Skeletal muscle satellite cell (primary cell): ENCODE measurements around the gene NAV3.

ENCODE experiments used
- H3K27me3 ChIP-seq: 2 replicates; pipeline ENCODE4 v1.7.0; 2013; ENCODE audit warnings: low read length; ENCODE audit not compliant: control insufficient read depth, insufficient read depth
- H3K36me3 ChIP-seq: 2 replicates; pipeline ENCODE4 v1.7.0; 2013; ENCODE audit warnings: mild to moderate bottlenecking, control low read depth, low read length; ENCODE audit not compliant: insufficient read depth
- H3K4me1 ChIP-seq: 2 replicates; pipeline ENCODE4 v1.7.0; 2013; ENCODE audit warnings: low read length; ENCODE audit not compliant: control insufficient read depth, insufficient read depth
- H3K4me2 ChIP-seq: 2 replicates; pipeline ENCODE4 v1.7.0; 2013; ENCODE audit warnings: mild to moderate bottlenecking, low read length
- H3K4me3 ChIP-seq: 2 replicates; pipeline ENCODE4 v1.7.0; 2013; ENCODE audit warnings: low read length
- H3K9ac ChIP-seq: 2 replicates; pipeline ENCODE4 v1.7.0; 2013; ENCODE audit warnings: mild to moderate bottlenecking, low read depth, low read length, moderate library complexity
- H3K9me3 ChIP-seq: replicated peaks from 2 replicates; pipeline ENCODE4 v1.7.0; 2013; ENCODE audit warnings: mild to moderate bottlenecking, control low read depth, low read length

The NAV3 gene

GRCh38 chr12:78204926-78205325 lies 374.2 kb downstream of the NAV3 start:
- Histone ChIP-seq H3K27me3 (no peaks in the 10 kb centered on the region), H3K4me1 (peaks cover 26% of the 10 kb centered on the region), H3K9ac (no peak overlapping the region), H3K4me2 (no peak overlapping the region), H3K36me3 (peaks cover 49% of the 10 kb centered on the region), H3K4me3 (no peak overlapping the region), H3K9me3 (no peaks in the 10 kb centered on the region)

GRCh38 chr12:78208092-78208491 lies 377.4 kb downstream of the NAV3 start:
- no peaks in the 10 kb centered on the region for H3K9me3 ChIP-seq
- H3K36me3 ChIP-seq, result peaks cover 51% of the 10 kb centered on the region
- H3K27me3 ChIP-seq, result no peaks in the 10 kb centered on the region
- H3K4me1 ChIP-seq, result peaks cover 47% of the 10 kb centered on the region
- H3K9ac ChIP-seq, result no peak overlapping the region
- no peak overlapping the region for H3K4me3 ChIP-seq
- no peak overlapping the region for H3K4me2 ChIP-seq

- peaks cover 41% of the 10 kb centered on the region for H3K36me3 ChIP-seq
- H3K4me3 ChIP-seq, result no peak overlapping the region
- no peaks in the 10 kb centered on the region for H3K27me3 ChIP-seq
- H3K9ac ChIP-seq, result peak overlapping the region; percentile 0
- peaks cover 43% of the 10 kb centered on the region for H3K4me1 ChIP-seq
- no peaks in the 10 kb centered on the region for H3K9me3 ChIP-seq
- H3K4me2 ChIP-seq, result no peak overlapping the region
These were observed 379.3 kb downstream of the NAV3 start for GRCh38 chr12:78209846-78210505.

- Histone ChIP-seq H3K4me3 (no peak overlapping the region), H3K27me3 (no peaks in the 10 kb centered on the region), H3K4me2 (no peak overlapping the region), H3K4me1 (peaks cover 43% of the 10 kb centered on the region), H3K9ac (no peak overlapping the region), H3K36me3 (peaks cover 39% of the 10 kb centered on the region), H3K9me3 (no peaks in the 10 kb centered on the region)
These were observed 379.8 kb downstream of the NAV3 start for GRCh38 chr12:78210506-78210860.

- no peak overlapping the region for H3K4me2 ChIP-seq
- H3K4me1 ChIP-seq, result peaks cover 40% of the 10 kb centered on the region
- no peaks in the 10 kb centered on the region for H3K9me3 ChIP-seq
- H3K27me3 ChIP-seq, result no peaks in the 10 kb centered on the region
- peak overlapping the region; percentile 13 for H3K9ac ChIP-seq
- peaks cover 38% of the 10 kb centered on the region for H3K36me3 ChIP-seq
- no peak overlapping the region for H3K4me3 ChIP-seq
These were observed 380.2 kb downstream of the NAV3 start for GRCh38 chr12:78210894-78211302.

- H3K27me3 ChIP-seq, result no peaks in the 10 kb centered on the region
- no peaks in the 10 kb centered on the region for H3K36me3 ChIP-seq
- H3K9me3 ChIP-seq, result no peaks in the 10 kb centered on the region
- no peak overlapping the region for H3K4me3 ChIP-seq
- H3K4me1 ChIP-seq, result no peaks in the 10 kb centered on the region
- H3K4me2 ChIP-seq, result no peak overlapping the region
- H3K9ac ChIP-seq, result no peak overlapping the region
These were observed 390.1 kb downstream of the NAV3 start for GRCh38 chr12:78220811-78221210.

- Histone ChIP-seq H3K4me3 (no peak overlapping the region), H3K4me1 (no peaks in the 10 kb centered on the region), H3K36me3 (no peaks in the 10 kb centered on the region), H3K9me3 (peaks cover 4% of the 10 kb centered on the region), H3K9ac (no peak overlapping the region), H3K4me2 (no peak overlapping the region), H3K27me3 (no peaks in the 10 kb centered on the region)
These were observed 393.5 kb downstream of the NAV3 start for GRCh38 chr12:78224154-78224553.

GRCh38 chr12:78226763-78227162 lies 396.1 kb downstream of the NAV3 start:
- H3K27me3 ChIP-seq, result no peaks in the 10 kb centered on the region
- H3K9ac ChIP-seq, result no peak overlapping the region
- H3K4me1 ChIP-seq, result no peaks in the 10 kb centered on the region
- H3K9me3 ChIP-seq, result peaks cover 4% of the 10 kb centered on the region
- H3K4me3 ChIP-seq, result no peak overlapping the region
- no peaks in the 10 kb centered on the region for H3K36me3 ChIP-seq
- no peak overlapping the region for H3K4me2 ChIP-seq

- no peaks in the 10 kb centered on the region for H3K4me1 ChIP-seq
- H3K4me2 ChIP-seq, result no peak overlapping the region
- H3K36me3 ChIP-seq, result no peaks in the 10 kb centered on the region
- peaks cover 4% of the 10 kb centered on the region for H3K9me3 ChIP-seq
- no peaks in the 10 kb centered on the region for H3K27me3 ChIP-seq
- no peak overlapping the region for H3K4me3 ChIP-seq
- H3K9ac ChIP-seq, result no peak overlapping the region
These were observed 399.0 kb downstream of the NAV3 start for GRCh38 chr12:78229591-78230101.

GRCh38 chr12:78232756-78233155 lies 402.1 kb downstream of the NAV3 start:
- H3K9ac ChIP-seq, result no peak overlapping the region
- H3K27me3 ChIP-seq, result no peaks in the 10 kb centered on the region
- H3K36me3 ChIP-seq, result no peaks in the 10 kb centered on the region
- no peak overlapping the region for H3K4me3 ChIP-seq
- H3K4me1 ChIP-seq, result no peaks in the 10 kb centered on the region
- H3K4me2 ChIP-seq, result no peak overlapping the region
- peaks cover under 1% of the 10 kb centered on the region for H3K9me3 ChIP-seq

GRCh38 chr12:78236264-78236663 lies 405.6 kb downstream of the NAV3 start:
- no peak overlapping the region for H3K4me3 ChIP-seq
- H3K9me3 ChIP-seq, result no peaks in the 10 kb centered on the region
- H3K36me3 ChIP-seq, result no peaks in the 10 kb centered on the region
- H3K4me2 ChIP-seq, result no peak overlapping the region
- H3K4me1 ChIP-seq, result no peaks in the 10 kb centered on the region
- no peaks in the 10 kb centered on the region for H3K27me3 ChIP-seq
- no peak overlapping the region for H3K9ac ChIP-seq

GRCh38 chr12:78239544-78239943 lies 408.9 kb downstream of the NAV3 start:
- Histone ChIP-seq H3K9me3 (no peaks in the 10 kb centered on the region), H3K4me2 (no peak overlapping the region), H3K36me3 (no peaks in the 10 kb centered on the region), H3K4me1 (no peaks in the 10 kb centered on the region), H3K4me3 (no peak overlapping the region), H3K27me3 (no peaks in the 10 kb centered on the region), H3K9ac (no peak overlapping the region)
